GM12878 (cell line): Measurements from ENCODE around the gene DGLUCY. TPM values are rescaled to one million over a fixed set of nuclear protein-coding genes. Genes with fewer than 3 reads are reported as not detected.

Source experiments
- ATAC-seq: fragments of 200-7000 bp; cut with Tn5 transposase; 3 replicates; pipeline ENCODE4 v1.9.1; 2020; ENCODE audit warnings: mild to moderate bottlenecking, moderate library complexity
- BruUV-seq: library from RNA; stranded (reverse); fragments of 400-500 nt; replicated peaks from 2 replicates; lab custom pipeline; 2021; lab: Mats Ljungman, UMichigan
- CTCF ChIA-PET: fragments of 300-600 bp; sonication (Branson Sonifier 250); formaldehyde crosslinking; extraction: SDS; loops from one replicate; lab custom pipeline; 2021; ENCODE audit warnings: inconsistent platforms; lab: Yijun Ruan, JAX
- POLR2A ChIA-PET: fragments of 350-600 bp; formaldehyde crosslinking; extraction: SDS; loops from one replicate; lab custom pipeline; 2021; ENCODE audit warnings: inconsistent platforms; lab: Charles Lee
- RAD21 ChIA-PET: fragments of 300-600 bp; sonication (Branson Sonifier 250); formaldehyde crosslinking; loops from one replicate; lab custom pipeline; 2023; ENCODE audit warnings: antibody characterized with exemption; ENCODE audit not compliant: unreplicated experiment; lab: Charles Lee
- SMC1A ChIA-PET: fragments of 300-600 bp; sonication (Branson Sonifier 250); formaldehyde crosslinking; loops from one replicate; lab custom pipeline; 2023; ENCODE audit not compliant: unreplicated experiment, uncharacterized antibody; lab: Charles Lee
- DNase-seq: peaks from one replicate; pipeline ENCODE4 v3.0.0-alpha.2; 2011; ENCODE audit warnings: low read depth, low spot score
- FAIRE-seq: peaks from 3 replicates; lab custom pipeline; 2011; peaks lifted over from hg19 to GRCh38; lab: Jason Lieb, UNC
- H2AFZ ChIP-seq: 2 replicates; pipeline ENCODE4 v1.6.0; 2011; ENCODE audit warnings: low read depth, low read length, control low read depth; ENCODE audit not compliant: control insufficient read depth
- H3K27ac ChIP-seq: 2 replicates; pipeline ENCODE4 v1.5.1; 2011; ENCODE audit warnings: control low read depth; ENCODE audit not compliant: control insufficient read depth, insufficient read depth
- H3K27me3 ChIP-seq, 2 experiments: replicated peaks in 1 of 2; 2 replicates each; pipeline versions ENCODE4 v1.6.0 to v1.6.1; 2011; ENCODE audit warnings: low read length in 1 of 2; ENCODE audit not compliant: control insufficient read depth in 2 of 2, insufficient read depth in 2 of 2
- H3K36me3 ChIP-seq, 2 experiments: 2 replicates each; pipeline ENCODE4 v1.5.1; 2011; ENCODE audit warnings: low read length in 1 of 2; ENCODE audit not compliant: control insufficient read depth in 2 of 2, insufficient read depth in 2 of 2
- H3K4me1 ChIP-seq: 2 replicates; pipeline ENCODE4 v1.6.1; 2011; ENCODE audit warnings: mild to moderate bottlenecking, low read length, moderate library complexity, mixed read lengths; ENCODE audit not compliant: control insufficient read depth, insufficient read depth
- H3K4me2 ChIP-seq: 2 replicates; pipeline ENCODE4 v1.6.0; 2011; ENCODE audit warnings: control low read depth; ENCODE audit not compliant: control insufficient read depth, insufficient read depth
- H3K4me3 ChIP-seq: fragments of 200-600 bp; sonication (generic); 2 replicates; pipeline ENCODE4 v1.5.1; 2016
- H3K79me2 ChIP-seq: 2 replicates; pipeline ENCODE4 v1.6.0; 2011; ENCODE audit warnings: low read length; ENCODE audit not compliant: control insufficient read depth, insufficient read depth
- H3K9ac ChIP-seq: 2 replicates; pipeline ENCODE4 v1.8.0; 2011; ENCODE audit warnings: low read length, control low read depth, mixed read lengths; ENCODE audit not compliant: control insufficient read depth, insufficient read depth
- H3K9me3 ChIP-seq: replicated peaks from 3 replicates; pipeline ENCODE4 v1.5.1; 2011; ENCODE audit warnings: mild to moderate bottlenecking, low read length; ENCODE audit not compliant: control insufficient read depth, insufficient read depth
- H4K20me1 ChIP-seq: 2 replicates; pipeline ENCODE4 v1.6.0; 2011; ENCODE audit not compliant: control insufficient read depth, insufficient read depth
- BCL11A ChIP-seq: IDR thresholded peaks from 2 replicates; pipeline ENCODE4 v1.6.1; 2011; ENCODE audit warnings: low read depth, low read length
- BRCA1 ChIP-seq: IDR thresholded peaks from 2 replicates; pipeline ENCODE4 v1.6.1; 2011; ENCODE audit warnings: low read depth, low read length, improper control_type of control experiment
- E2F8 ChIP-seq: fragments of 450-650 bp; IDR thresholded peaks from 2 replicates; pipeline ENCODE4 v1.6.1; 2018; ENCODE audit warnings: mild to moderate bottlenecking, low read depth, moderate library complexity; ENCODE audit not compliant: partially characterized antibody
- FOXM1 ChIP-seq: IDR thresholded peaks from 2 replicates; pipeline ENCODE4 v1.6.1; 2012; ENCODE audit warnings: low read depth, mild to moderate bottlenecking, inconsistent platforms, low read length, moderate library complexity
- HDAC6 ChIP-seq: fragments of 200-600 bp; sonication (generic); IDR thresholded peaks from one replicate; pipeline ENCODE4 v1.8.0; 2017; ENCODE audit warnings: antibody characterized with exemption; ENCODE audit not compliant: unreplicated experiment
- JUNB ChIP-seq: IDR thresholded peaks from 2 replicates; pipeline ENCODE4 v1.6.1; 2016; ENCODE audit warnings: antibody characterized with exemption, mild to moderate bottlenecking
- KLF5 ChIP-seq: fragments of 450-650 bp; IDR thresholded peaks from 2 replicates; pipeline ENCODE4 v1.6.1; 2014; ENCODE audit warnings: mild to moderate bottlenecking; ENCODE audit not compliant: partially characterized antibody
- MTA2 ChIP-seq: fragments of 450-650 bp; IDR thresholded peaks from 2 replicates; pipeline ENCODE4 v1.6.1; 2016; ENCODE audit warnings: low read depth, mild to moderate bottlenecking, moderate library complexity
- NFIC ChIP-seq: IDR thresholded peaks from 2 replicates; pipeline ENCODE4 v1.6.1; 2012; ENCODE audit warnings: low read depth, mild to moderate bottlenecking, inconsistent platforms, low read length, moderate library complexity
- NFXL1 ChIP-seq: fragments of 450-650 bp; IDR thresholded peaks from 2 replicates; pipeline ENCODE4 v1.6.1; 2017; ENCODE audit warnings: antibody characterized with exemption, mild to moderate bottlenecking, borderline replicate concordance
- NR2F1 ChIP-seq: fragments of 450-650 bp; conservative IDR thresholded peaks from 2 replicates; pipeline ENCODE4 v1.6.1; 2017; ENCODE audit warnings: mild to moderate bottlenecking
- NRF1 ChIP-seq: conservative IDR thresholded peaks from 2 replicates; pipeline ENCODE4 v1.6.1; 2011; ENCODE audit warnings: mild to moderate bottlenecking, low read depth, low read length, improper control_type of control experiment
- RAD21 ChIP-seq: IDR thresholded peaks from 2 replicates; pipeline ENCODE4 v1.6.1; 2011; ENCODE audit warnings: mild to moderate bottlenecking, low read depth, low read length, moderate library complexity; ENCODE audit not compliant: insufficient read depth
- RELA ChIP-seq: fragments of 450-650 bp; IDR thresholded peaks from 2 replicates; pipeline ENCODE4 v1.8.0; 2014; ENCODE audit warnings: borderline replicate concordance; ENCODE audit not compliant: partially characterized antibody
- TCF12 ChIP-seq: IDR thresholded peaks from 2 replicates; pipeline ENCODE4 v1.6.1; 2011; ENCODE audit warnings: low read depth, mild to moderate bottlenecking, low read length
- WRNIP1 ChIP-seq: IDR thresholded peaks from 2 replicates; pipeline ENCODE4 v1.6.1; 2011; ENCODE audit warnings: low read depth, low read length, improper control_type of control experiment, borderline replicate concordance
- YBX1 ChIP-seq: fragments of 450-650 bp; IDR thresholded peaks from 2 replicates; pipeline ENCODE4 v1.6.1; 2016; ENCODE audit warnings: antibody characterized with exemption
- ZNF592 ChIP-seq: fragments of 450-650 bp; IDR thresholded peaks from 2 replicates; pipeline ENCODE4 v1.6.1; 2017; ENCODE audit warnings: mild to moderate bottlenecking, moderate library complexity
- ZNF622 ChIP-seq: fragments of 450-650 bp; IDR thresholded peaks from 2 replicates; pipeline ENCODE4 v1.6.1; 2017; ENCODE audit warnings: mild to moderate bottlenecking, inconsistent platforms
- WGBS: methylation state at CpG from one replicate; pipeline ENCODE4 v1.1.6; 2016; ENCODE audit warnings: low lambda C conversion rate; ENCODE audit not compliant: insufficient replicate concordance, insufficient coverage; ENCODE audit errors: missing lambda C conversion rate; 5-methylcytosine and 5-hydroxymethylcytosine counted together
- in situ Hi-C: fragments of 300-500 bp; cut with MboI; formaldehyde crosslinking; loops from 9 replicates; pipeline ENCODE4 v1.14.3; 2018; ENCODE audit warnings: mixed read lengths
- intact Hi-C: fragments of 100-400 bp; cut with micrococcal nuclease; formaldehyde crosslinking; loops from one replicate; pipeline ENCODE4 v1.14.2; 2022; ENCODE audit not compliant: unreplicated experiment
- polyA plus RNA-seq, 11 experiments: library from polyadenylated mRNA; depleted of rRNA in 4 of 11; unstranded in 6 of 11; stranded (reverse) in 5 of 11; fragments of >200 nt; fragmentation: Nextera tagmentation in 4 of 11; fragmentation: Illumina TruSeq in 1 of 11; extraction: Ambion mirVana in 4 of 11; extraction: Trizol in 1 of 11; gene quantifications; 1 replicate in 1 of 11; 2 replicates in 10 of 11; pipeline versions ENCODE4 v1.2.1 to v1.2.3, GENCODE V29; 2011 to 2016; ENCODE audit warnings: inconsistent platforms in 2 of 11, missing spikeins in 2 of 11, low read depth in 1 of 11
- total RNA-seq, 4 experiments: library from RNA; depleted of rRNA in 3 of 4; stranded (reverse); fragments of >200 nt in 3 of 4; fragmentation: Illumina TruSeq in 1 of 4; extraction: Trizol in 1 of 4; gene quantifications; 2 replicates each; pipeline versions ENCODE4 v1.2.1 to v1.2.3, GENCODE V29; 2013 to 2021

DGLUCY gene
- total and polyA plus RNA-seq, 10 of the 15 experiments (the other 5 are each of a cell fraction or from before 2014, with no cell fraction given), result 15.0 to 70.3 (median 55.1) TPM

GRCh38 chr14:91218014-91218413, 104.1 kb downstream of the DGLUCY start:
- SMC1A ChIA-PET, result interaction anchor here (1.1 kb wide), 1 partner anchor 8 kb away, joined by 3 read pairs; no protein-coding TSS in a partner anchor
- Histone ChIP-seq H3K4me2 (no peak overlapping the region), H3K27ac (no peak overlapping the region), H3K79me2 (no peaks in the 10 kb centered on the region), H3K4me1 (no peaks in the 10 kb centered on the region; the same call in 1 of the 2 replicates), H3K36me3 (peaks cover 13 to 16% of the 10 kb centered on the region in 2 experiments; a peak in 3 of 4 replicates), H3K27me3 (no peaks in the 10 kb centered on the region), H3K9ac (no peak overlapping the region), H4K20me1 (no peaks in the 10 kb centered on the region), H3K4me3 (no peak overlapping the region), H2AFZ (no peak overlapping the region), H3K9me3 (no peaks in the 10 kb centered on the region)
- DNase-seq, result no peak
- in situ Hi-C loops, result no loop called here
- RAD21 ChIA-PET, result no interaction called here
- CTCF ChIA-PET, result interaction anchor here (1.4 kb wide), 1 partner anchor 8 kb away, joined by 6 read pairs; no protein-coding TSS in a partner anchor
- no peak for FAIRE-seq
- POLR2A ChIA-PET, result interaction anchor here (0.7 kb wide), 2 partner anchors 268 to 314 kb away, joined by 3 to 5 read pairs; no protein-coding TSS in a partner anchor
- ATAC-seq, result no peak
- BruUV-seq, result no TSS peak
- intact Hi-C loops, result no loop called here
- 87% methylated on average over 4 of the region's 4 CpGs for WGBS
- no peak for TF ChIP-seq WRNIP1
- TF ChIP-seq RELA, result no peak
- TF ChIP-seq MTA2, result no peak
- no peak for TF ChIP-seq YBX1
- no peak for TF ChIP-seq FOXM1
- TF ChIP-seq JUNB, result no peak
- TF ChIP-seq TCF12, result no peak
- no peak for TF ChIP-seq NRF1
- no peak for TF ChIP-seq BCL11A
- TF ChIP-seq NR2F1, result no peak
- TF ChIP-seq NFXL1, result no peak
- TF ChIP-seq HDAC6, result no peak
- TF ChIP-seq BRCA1, result no peak
- TF ChIP-seq RAD21, result no peak
- no peak for TF ChIP-seq KLF5
- no peak for TF ChIP-seq ZNF592
- TF ChIP-seq NFIC, result no peak
- TF ChIP-seq ZNF622, result no peak
- no peak for TF ChIP-seq E2F8
